Activated T-cell treated with anti-CD3 and anti-CD28 coated beads for 4 hours (primary cell): ENCODE results near the gene NEK4.
A peak's percentile ranks its signal among the peaks of the same experiment; 100 is the strongest.
"Not testable (repeated sequence)": the region's sequence is repeated elsewhere in the genome, so short reads cannot be mapped to it uniquely, and the experiment has no call there.

Experiments
- DNase-seq: peaks from one replicate; pipeline ENCODE4 v3.0.0-alpha.2; 2020

The NEK4 gene

GRCh38 chr3:52730681-52731080 lies 40.1 kb downstream of the NEK4 start:
- no peak for DNase-seq

- DNase-seq = not testable (repeated sequence)
Observed at GRCh38 chr3:52728753-52729152, 42.0 kb downstream of the NEK4 start.

GRCh38 chr3:52724511-52724910 lies 46.2 kb downstream of the NEK4 start:
- DNase-seq = no peak

GRCh38 chr3:52723935-52724334 lies 46.8 kb downstream of the NEK4 start:
- no peak for DNase-seq

GRCh38 chr3:52722491-52722890 lies 48.2 kb downstream of the NEK4 start:
- DNase-seq = no peak

- no peak for DNase-seq
Observed at GRCh38 chr3:52721730-52722008, 49.1 kb downstream of the NEK4 start.

GRCh38 chr3:52721002-52721729 lies 49.6 kb downstream of the NEK4 start:
- DNase-seq = no peak

- DNase-seq = no peak
Observed at GRCh38 chr3:52719618-52720017, 51.1 kb downstream of the NEK4 start.

- DNase-seq = no peak
Observed at GRCh38 chr3:52715714-52716305, 54.9 kb downstream of the NEK4 start.

GRCh38 chr3:52714335-52715302 lies 56.1 kb downstream of the NEK4 start:
- no peak for DNase-seq

GRCh38 chr3:52712291-52713212 lies 58.2 kb downstream of the NEK4 start:
- no peak for DNase-seq

GRCh38 chr3:52710512-52710911 lies 60.2 kb downstream of the NEK4 start:
- DNase-seq = no peak

GRCh38 chr3:52707585-52707984 lies 63.2 kb downstream of the NEK4 start:
- no peak for DNase-seq

- peak; percentile 69 for DNase-seq
Observed at GRCh38 chr3:52705688-52706686, 64.8 kb downstream of the NEK4 start, which contains the start of the genes GLT8D1 and SPCS1. Gene GLT8D1 (minus strand): TSS chr3:52705791. CDS start chr3:52700460, 5,331 bp downstream. Gene SPCS1 (plus strand): TSS chr3:52706106. CDS start chr3:52706247, 141 bp downstream.

- no peak for DNase-seq
Observed at GRCh38 chr3:52705438-52705687, 65.4 kb downstream of the NEK4 start.

- DNase-seq = no peak
Observed at GRCh38 chr3:52704611-52705437, 65.9 kb downstream of the NEK4 start.

GRCh38 chr3:52703341-52703740 lies 67.4 kb downstream of the NEK4 start:
- DNase-seq = no peak

- DNase-seq = no peak
Observed at GRCh38 chr3:52697632-52697965, 73.1 kb downstream of the NEK4 start.

GRCh38 chr3:52696830-52697631 lies 73.7 kb downstream of the NEK4 start:
- DNase-seq = no peak
